ENCODE measurements around the gene HOXA11.
A peak's percentile ranks its signal among the peaks of the same experiment; 100 is the strongest.

HOXA11 gene

DNA sequence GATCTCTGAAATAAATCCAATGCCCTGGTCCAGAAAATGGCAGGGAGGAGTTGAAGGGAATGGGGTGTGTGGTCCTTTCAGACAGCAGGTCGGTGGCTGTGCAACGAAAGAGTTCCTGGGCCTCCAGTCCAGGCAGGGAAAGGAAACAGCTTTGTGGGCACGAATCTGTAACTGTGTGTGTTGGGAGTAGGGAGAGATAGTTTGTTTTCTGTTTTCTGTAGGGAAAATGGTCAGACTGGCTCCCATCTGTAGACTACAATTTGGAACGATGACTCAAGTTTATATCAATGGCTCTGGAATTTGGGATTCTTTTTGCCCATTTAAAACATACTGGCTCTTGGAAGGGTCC, 17.1 kb downstream of the HOXA11 start:
- peak; percentile 3 for DNase-seq

DNA sequence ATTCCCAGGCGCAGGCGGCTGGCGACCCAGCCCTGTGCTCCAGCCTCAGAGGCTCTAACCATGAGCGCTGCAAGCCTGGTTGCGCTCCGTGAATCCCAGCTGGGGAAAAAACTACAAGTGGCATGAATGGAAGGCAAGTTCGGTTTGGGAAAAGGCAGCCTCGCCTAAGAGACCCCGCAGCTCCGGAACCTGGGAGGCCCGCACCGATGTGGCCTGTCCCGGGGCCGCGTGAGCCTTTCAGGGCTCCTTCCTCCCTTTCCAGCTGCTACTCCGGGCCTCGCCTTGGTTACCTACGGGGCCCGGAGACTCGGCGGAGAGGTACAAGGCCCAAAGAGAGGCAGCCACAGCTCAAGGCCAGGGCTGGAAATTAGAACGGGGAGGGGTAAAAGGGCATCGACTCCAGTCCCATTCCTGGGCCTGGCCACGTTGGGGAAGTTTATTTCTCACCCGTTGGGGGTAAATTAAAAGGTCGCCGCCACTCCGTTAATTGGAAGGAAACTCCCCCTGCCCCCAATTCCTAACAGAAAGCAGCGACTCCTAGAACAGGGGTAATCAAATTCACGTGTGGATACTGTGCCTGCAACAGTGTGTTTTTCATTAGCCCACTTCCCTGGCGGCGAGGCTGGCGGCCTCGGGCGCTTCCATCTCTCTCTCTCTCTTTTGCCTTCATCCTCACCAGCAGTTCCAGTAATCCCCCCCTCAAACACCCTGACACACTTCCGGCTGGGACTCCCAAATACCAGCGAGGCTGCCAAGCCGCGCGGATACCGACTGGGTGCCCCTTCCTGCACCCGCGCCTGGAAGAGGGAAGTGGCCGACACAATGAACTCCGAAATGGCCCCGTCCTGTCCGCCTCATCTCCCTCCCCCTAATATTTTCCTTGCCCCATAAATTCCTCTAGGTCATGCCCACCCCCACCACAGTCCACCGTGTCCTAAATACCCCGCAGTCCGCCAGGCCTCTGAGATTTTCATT, 18.2 kb downstream of the HOXA11 start:
- peak; percentile 16 for DNase-seq

GRCh38 chr7:27165996-27166530, 19.0 kb downstream of the HOXA11 start:
- peak; percentile 12 for DNase-seq

DNA sequence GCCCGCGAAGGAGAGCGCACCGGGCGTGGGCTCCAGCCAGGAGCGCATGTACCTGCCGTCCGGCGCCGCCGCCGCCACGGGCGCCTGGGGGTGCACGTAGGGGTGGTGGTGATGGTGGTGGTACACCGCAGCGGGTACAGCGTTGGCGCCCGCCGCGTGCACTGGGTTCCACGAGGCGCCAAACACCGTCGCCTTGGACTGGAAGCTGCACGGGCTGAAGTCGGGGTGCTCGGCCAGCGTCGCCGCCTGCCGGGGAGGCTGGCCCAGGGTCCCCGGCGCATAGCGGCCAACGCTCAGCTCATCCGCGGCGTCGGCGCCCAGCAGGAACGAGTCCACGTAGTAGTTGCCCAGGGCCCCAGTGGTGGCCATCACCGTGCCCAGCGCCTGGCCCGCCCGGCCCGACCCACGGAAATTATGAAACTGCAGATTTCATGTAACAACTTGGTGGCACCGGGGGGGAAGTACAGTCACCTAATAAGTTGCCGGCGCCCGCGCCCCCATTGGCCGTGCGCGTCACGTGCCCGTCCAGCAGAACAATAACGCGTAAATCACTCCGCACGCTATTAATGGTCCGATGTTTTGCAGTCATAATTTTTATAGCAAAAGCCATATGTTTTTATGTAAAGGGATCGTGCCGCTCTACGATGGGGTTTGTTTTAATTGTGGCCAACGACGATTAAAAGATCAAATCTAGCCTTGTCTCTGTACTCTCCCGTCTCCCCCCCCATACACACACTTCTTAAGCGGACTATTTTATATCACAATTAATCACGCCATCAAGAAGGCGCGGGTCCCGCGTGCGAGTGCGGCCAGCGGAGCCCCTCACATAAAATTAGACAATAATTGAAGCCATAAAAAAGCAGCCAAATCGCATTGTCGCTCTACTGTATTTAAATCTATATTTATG, 19.7 kb downstream of the HOXA11 start, which contains the start of gene HOXA9:
Gene HOXA9 (minus strand): TSS at position 449 of the 907 bp plus-strand sequence. CDS start 80 bp downstream, at position 369.
- DNase-seq, result peak; percentile 63

DNA sequence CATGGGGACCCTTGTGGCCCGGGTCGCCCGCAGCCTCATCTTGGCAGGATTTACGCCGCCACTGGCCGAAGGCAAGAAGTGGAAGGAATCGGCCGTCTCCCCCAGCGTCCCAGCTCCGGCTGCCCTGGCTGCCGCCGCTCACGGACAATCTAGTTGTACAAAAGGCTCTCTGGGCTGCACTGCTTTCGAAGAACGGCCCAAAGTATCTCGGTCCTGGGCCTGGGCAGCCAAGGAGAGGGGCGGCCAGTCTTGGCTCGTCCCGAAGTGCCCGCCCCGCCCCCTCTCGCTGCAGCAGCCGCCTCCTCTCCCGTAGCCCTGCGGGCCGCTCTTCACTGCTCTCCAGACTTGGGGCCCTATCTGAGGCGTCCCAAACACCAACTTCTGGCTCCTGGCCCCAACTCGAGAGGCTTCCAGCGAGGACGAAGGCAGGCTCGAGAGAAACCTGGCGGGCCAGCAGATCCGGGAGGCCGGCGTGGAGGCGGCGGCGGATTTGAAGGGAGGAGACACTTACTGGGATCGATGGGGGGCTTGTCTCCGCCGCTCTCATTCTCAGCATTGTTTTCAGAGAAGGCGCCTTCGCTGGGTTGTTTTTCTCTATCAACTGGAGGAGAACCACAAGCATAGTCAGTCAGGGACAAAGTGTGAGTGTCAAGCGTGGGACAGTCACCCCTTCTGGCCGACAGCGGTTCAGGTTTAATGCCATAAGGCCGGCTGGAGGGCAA, 20.5 kb downstream of the HOXA11 start:
- DNase-seq, result peak; percentile 17

DNA sequence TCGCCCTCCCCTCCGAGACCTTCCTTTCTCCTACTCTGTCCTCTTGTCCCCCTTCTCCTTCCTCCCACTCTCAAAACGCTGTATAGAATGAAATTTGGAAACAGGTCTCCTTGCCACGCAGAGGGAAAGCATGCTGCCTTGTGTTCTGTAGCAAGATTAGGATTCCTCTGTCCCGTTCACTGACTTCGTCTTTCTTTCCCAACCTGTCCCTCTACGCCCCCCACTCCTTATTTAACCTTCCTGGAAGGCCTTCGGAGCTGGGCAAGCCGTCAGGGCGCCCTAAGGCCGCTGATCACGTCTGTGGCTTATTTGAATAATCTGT, 21.0 kb downstream of the HOXA11 start:
- no peak for DNase-seq

DNA sequence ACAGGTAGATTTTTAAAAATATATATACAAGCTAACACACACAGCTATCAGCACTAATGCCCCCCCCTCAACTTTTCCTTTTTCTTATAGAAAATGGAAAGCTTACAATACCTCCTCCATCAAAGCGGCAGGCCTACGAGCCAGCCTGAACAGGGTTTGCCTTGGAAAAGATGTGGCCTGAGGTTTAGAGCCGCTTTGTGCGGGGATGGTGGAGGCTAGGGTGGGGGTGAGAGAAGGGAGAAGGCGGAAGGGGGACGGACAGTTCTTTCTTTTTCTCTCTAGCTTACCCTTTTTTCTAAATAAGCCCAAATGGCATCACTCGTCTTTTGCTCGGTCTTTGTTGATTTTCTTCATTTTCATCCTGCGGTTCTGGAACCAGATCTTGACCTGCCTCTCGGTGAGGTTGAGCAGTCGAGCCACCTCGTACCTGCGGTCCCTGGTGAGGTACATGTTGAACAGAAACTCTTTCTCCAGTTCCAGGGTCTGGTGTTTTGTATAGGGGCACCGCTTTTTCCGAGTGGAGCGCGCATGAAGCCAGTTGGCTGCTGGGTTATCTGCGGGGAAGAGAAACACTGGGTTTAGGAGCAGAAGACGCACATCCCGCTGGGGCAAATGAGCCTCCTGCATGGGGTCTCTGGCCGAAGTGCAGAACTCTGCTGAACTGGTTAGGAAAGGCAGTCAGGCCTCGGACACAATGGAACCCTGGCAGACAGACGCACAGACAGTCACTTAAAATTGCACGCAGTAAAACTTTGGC, 21.6 kb downstream of the HOXA11 start:
- peak; percentile 14 for DNase-seq

GRCh38 chr7:27162561-27163287, 22.3 kb downstream of the HOXA11 start:
- DNase-seq, result no peak

- peak; percentile 13 for DNase-seq
These were observed 23.1 kb downstream of the HOXA11 start for GRCh38 chr7:27161721-27162560.

DNA sequence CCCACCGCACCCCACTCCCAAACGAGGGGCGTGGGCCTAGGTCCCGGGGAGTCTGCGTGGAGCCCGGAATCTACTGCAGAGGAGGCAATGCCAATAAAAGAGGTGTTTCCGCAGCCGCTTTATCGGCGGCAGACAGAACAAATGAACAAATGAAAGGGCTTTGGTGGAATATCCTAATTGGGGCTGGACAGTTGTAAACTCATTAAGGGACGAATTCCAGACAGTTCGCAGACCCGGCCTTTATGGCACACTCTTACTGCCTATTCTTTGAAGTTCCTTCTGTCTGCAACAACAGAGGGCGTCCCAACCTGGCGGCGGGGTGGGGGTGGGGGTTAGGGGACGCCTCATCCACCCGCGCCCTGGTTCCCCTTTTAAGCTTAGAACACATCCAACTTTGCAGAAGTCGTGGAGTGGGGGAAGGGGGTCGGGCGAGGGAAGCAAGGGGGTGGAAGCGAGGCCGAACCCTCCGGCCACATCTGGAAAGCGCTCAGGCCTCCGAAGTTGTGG, 23.8 kb downstream of the HOXA11 start:
- peak; percentile 47 for DNase-seq

DNA sequence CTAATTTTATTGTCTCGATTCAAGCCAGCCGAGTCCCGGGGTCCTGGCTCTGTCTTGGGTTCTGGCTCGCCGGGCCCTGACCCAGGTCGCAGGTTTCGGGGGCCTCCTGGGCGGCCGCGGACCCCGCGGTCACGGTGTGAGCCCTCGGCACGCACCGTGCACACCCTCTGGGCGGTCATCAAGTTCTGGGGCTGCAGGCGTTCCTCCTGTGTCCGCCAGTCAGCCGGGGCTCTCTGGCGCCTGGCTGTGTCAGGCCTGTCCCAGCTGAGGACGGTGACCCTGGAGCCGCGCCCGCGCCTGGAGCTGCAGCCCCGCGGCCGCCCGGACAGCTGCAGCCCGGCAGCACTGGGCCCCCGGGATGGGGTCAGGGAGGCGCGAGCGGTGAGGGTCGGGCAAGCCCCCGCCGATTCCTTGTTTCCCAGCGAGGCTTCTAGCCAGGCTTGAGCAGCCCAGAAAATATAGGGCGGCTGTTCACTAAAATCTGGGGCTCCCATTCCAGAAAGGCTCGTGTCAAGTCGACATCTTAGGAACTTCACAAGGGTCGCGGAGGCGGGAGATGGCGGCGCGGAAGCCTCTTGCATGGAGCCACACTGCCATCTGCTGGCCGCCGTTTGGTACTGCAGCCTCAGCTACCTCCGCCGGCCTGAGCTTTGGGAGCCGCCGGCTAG, 24.4 kb downstream of the HOXA11 start:
- peak; percentile 80 for DNase-seq

- DNase-seq, result peak; percentile 15
These were observed 24.9 kb downstream of the HOXA11 start for GRCh38 chr7:27160145-27160545.

DNA sequence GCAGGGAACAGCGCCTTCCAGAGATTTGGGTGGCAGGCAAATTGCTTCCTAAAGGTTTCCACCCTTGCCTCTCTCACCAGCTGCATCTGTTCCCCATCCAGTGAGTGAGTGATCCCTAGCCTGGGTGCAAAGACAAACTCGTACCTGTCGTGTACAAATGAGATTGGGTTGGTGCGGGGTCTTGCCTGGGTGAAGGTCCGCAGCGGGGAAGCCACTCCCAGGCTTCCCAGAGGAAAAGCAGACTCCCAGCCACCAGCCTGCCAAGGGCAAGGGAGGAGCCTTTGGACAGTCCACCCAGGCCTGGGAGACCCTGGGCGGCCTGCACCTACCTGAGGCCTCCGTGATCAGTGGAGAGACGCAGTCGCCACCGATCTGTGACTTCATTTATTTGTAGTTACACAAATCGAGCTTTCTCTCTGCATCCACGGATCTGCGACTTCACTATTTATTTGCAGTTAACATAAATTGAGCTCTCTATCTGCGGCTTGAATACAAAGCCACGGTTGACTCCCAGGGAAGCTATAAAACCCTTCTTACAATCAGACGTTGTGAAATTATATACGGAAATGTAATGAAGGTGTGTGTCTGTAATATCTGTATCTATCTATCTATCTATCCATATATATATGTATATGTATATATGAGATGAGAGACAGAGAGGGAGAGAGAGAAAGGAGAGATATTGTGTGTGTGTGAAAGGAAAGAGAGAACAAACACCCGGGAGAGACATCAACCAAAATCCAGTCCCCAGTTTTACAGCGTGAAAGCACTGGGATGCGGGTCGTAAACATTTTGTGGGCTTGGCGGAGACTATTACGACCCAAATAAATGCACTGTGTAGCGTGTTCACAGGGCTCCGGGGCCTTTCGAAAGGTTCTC, 25.5 kb downstream of the HOXA11 start:
- peak; percentile 11 for DNase-seq

- DNase-seq, result peak; percentile 14
These were observed 26.4 kb downstream of the HOXA11 start for GRCh38 chr7:27158436-27159265.

- DNase-seq, result peak; percentile 5
These were observed 27.2 kb downstream of the HOXA11 start for GRCh38 chr7:27157702-27158431.

GRCh38 chr7:27156916-27157701, 27.9 kb downstream of the HOXA11 start:
- DNase-seq, result peak; percentile 15
